Measurements from ENCODE around the gene VSIG8.

GRCh38 chr1:159882527-159882862, 20.0 kb upstream of the VSIG8 start:
- TF ChIP-seq CTCF (IDR thresholded peaks at IDR 0.05; ENCODE audit: low read depth, low read length) (no peak), POLR2A (IDR thresholded peaks at IDR 0.05; ENCODE audit: extremely low read depth, insufficient read length) (no peak), MAX (IDR thresholded peaks at IDR 0.05; ENCODE audit: low read depth, low read length) (no peak)
